ENCODE measurements around the gene SGTA.

- TF ChIP-seq, protein P1, sequence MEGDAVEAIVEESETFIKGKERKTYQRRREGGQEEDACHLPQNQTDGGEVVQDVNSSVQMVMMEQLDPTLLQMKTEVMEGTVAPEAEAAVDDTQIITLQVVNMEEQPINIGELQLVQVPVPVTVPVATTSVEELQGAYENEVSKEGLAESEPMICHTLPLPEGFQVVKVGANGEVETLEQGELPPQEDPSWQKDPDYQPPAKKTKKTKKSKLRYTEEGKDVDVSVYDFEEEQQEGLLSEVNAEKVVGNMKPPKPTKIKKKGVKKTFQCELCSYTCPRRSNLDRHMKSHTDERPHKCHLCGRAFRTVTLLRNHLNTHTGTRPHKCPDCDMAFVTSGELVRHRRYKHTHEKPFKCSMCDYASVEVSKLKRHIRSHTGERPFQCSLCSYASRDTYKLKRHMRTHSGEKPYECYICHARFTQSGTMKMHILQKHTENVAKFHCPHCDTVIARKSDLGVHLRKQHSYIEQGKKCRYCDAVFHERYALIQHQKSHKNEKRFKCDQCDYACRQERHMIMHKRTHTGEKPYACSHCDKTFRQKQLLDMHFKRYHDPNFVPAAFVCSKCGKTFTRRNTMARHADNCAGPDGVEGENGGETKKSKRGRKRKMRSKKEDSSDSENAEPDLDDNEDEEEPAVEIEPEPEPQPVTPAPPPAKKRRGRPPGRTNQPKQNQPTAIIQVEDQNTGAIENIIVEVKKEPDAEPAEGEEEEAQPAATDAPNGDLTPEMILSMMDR (tag by site-specific recombination; IDR thresholded peaks at IDR 0.05) = no peak
- TF ChIP-seq ZNF670 (tag by site-specific recombination; IDR thresholded peaks at IDR 0.05; ENCODE audit: low read depth) (no peak), ZNF664 (tag by site-specific recombination; IDR thresholded peaks at IDR 0.05) (no peak), ZNF266 (tag by site-specific recombination; IDR thresholded peaks at IDR 0.05; ENCODE audit: low read depth) (no peak), GLI2 (tag by site-specific recombination; IDR thresholded peaks at IDR 0.05; ENCODE audit: borderline replicate concordance, low read depth) (no peak), ZBTB21 (tag by site-specific recombination; IDR thresholded peaks at IDR 0.05) (no peak), REST (tag by site-specific recombination; IDR thresholded peaks at IDR 0.05) (no peak), ZNF350 (tag by site-specific recombination; IDR thresholded peaks at IDR 0.05) (no peak), ZNF791 (tag by site-specific recombination; IDR thresholded peaks at IDR 0.05) (no peak), ZNF292 (tag by site-specific recombination; IDR thresholded peaks at IDR 0.05; ENCODE audit: borderline replicate concordance, low read depth) (no peak), ZNF707 (tag by site-specific recombination; IDR thresholded peaks at IDR 0.05) (no peak), TCF7L2 (IDR thresholded peaks at IDR 0.05; ENCODE audit: borderline replicate concordance, low read depth, low read length) (no peak)
- TF ChIP-seq, protein P2, sequence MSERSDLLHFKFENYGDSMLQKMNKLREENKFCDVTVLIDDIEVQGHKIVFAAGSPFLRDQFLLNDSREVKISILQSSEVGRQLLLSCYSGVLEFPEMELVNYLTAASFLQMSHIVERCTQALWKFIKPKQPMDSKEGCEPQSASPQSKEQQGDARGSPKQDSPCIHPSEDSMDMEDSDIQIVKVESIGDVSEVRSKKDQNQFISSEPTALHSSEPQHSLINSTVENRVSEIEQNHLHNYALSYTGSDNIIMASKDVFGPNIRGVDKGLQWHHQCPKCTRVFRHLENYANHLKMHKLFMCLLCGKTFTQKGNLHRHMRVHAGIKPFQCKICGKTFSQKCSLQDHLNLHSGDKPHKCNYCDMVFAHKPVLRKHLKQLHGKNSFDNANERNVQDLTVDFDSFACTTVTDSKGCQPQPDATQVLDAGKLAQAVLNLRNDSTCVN (tag by site-specific recombination; optimal IDR thresholded peaks at IDR 0.05) = no peak
- TF ChIP-seq, protein P3, sequence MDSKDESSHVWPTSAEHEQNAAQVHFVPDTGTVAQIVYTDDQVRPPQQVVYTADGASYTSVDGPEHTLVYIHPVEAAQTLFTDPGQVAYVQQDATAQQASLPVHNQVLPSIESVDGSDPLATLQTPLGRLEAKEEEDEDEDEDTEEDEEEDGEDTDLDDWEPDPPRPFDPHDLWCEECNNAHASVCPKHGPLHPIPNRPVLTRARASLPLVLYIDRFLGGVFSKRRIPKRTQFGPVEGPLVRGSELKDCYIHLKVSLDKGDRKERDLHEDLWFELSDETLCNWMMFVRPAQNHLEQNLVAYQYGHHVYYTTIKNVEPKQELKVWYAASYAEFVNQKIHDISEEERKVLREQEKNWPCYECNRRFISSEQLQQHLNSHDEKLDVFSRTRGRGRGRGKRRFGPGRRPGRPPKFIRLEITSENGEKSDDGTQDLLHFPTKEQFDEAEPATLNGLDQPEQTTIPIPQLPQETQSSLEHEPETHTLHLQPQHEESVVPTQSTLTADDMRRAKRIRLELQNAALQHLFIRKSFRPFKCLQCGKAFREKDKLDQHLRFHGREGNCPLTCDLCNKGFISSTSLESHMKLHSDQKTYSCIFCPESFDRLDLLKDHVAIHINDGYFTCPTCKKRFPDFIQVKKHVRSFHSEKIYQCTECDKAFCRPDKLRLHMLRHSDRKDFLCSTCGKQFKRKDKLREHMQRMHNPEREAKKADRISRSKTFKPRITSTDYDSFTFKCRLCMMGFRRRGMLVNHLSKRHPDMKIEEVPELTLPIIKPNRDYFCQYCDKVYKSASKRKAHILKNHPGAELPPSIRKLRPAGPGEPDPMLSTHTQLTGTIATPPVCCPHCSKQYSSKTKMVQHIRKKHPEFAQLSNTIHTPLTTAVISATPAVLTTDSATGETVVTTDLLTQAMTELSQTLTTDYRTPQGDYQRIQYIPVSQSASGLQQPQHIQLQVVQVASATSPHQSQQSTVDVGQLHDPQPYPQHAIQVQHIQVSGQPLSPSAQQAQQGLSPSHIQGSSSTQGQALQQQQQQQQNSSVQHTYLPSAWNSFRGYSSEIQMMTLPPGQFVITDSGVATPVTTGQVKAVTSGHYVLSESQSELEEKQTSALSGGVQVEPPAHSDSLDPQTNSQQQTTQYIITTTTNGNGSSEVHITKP (tag by site-specific recombination; IDR thresholded peaks at IDR 0.05) = no peak
Observed at GRCh38 chr19:2798733-2799132, 15.7 kb upstream of the SGTA start.
